GM06990 (cell line): ENCODE results near the gene MON2.

ENCODE experiments used
- DNase-seq: peaks from one replicate; pipeline ENCODE4 v3.0.0-alpha.2; 2011; ENCODE audit not compliant: insufficient read length; ENCODE audit errors: extremely low read depth
- H3K27me3 ChIP-seq: replicated peaks from 2 replicates; pipeline ENCODE4 v1.6.0; 2011; ENCODE audit warnings: low read length; ENCODE audit not compliant: control insufficient read depth, insufficient read depth
- H3K36me3 ChIP-seq: 2 replicates; pipeline ENCODE4 v1.5.1; 2011; ENCODE audit warnings: low read length; ENCODE audit not compliant: control insufficient read depth, insufficient read depth
- H3K4me3 ChIP-seq: replicated peaks from 2 replicates; pipeline ENCODE4 v1.5.1; 2011; ENCODE audit warnings: low read depth, mild to moderate bottlenecking, control low read depth, low read length
- CTCF ChIP-seq: IDR thresholded peaks from 2 replicates; pipeline ENCODE4 v1.5.1; 2011; ENCODE audit warnings: low read length, control low read depth, mild to moderate bottlenecking, inconsistent platforms; ENCODE audit not compliant: insufficient read depth, poor library complexity, severe bottlenecking

Gene MON2

DNA sequence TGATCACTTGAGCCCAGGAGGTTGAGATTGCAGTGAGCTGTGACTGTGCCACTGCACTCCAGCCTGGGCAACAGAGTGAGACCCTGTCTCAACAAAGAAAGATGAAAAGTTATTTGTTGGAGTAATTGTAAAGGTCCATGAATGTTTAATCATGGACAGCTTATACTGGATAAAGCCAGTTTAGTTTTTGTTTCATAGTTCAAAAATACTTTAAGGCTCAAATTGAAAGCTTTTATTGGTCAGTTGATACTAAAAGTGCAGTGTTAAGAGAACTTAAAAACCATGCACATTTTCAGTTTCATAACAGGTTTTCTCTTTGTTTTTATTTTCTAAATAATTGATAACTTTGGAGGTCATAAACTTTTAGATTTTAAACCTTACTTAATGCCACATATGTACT is 108.4 kb downstream of the MON2 start:
- Histone ChIP-seq H3K4me3 (no peak overlapping the region), H3K27me3 (no peaks in the 10 kb centered on the region), H3K36me3 (no peaks in the 10 kb centered on the region; the same call in 1 of the 2 replicates)
- no peak for TF ChIP-seq CTCF
- DNase-seq: no peak

- no peak for TF ChIP-seq CTCF
- no peak overlapping the region for H3K4me3 ChIP-seq
- H3K36me3 ChIP-seq: no peaks in the 10 kb centered on the region; the same call in 1 of the 2 replicates
- no peak for DNase-seq
- no peaks in the 10 kb centered on the region for H3K27me3 ChIP-seq
Measured at GRCh38 chr12:62576503-62576902, 109.9 kb downstream of the MON2 start.

GRCh38 chr12:62578726-62579125 is 112.1 kb downstream of the MON2 start:
- Histone ChIP-seq H3K36me3 (no peaks in the 10 kb centered on the region; the same call in 1 of the 2 replicates), H3K27me3 (no peaks in the 10 kb centered on the region), H3K4me3 (no peak overlapping the region)
- TF ChIP-seq CTCF: no peak
- DNase-seq: no peak

DNA sequence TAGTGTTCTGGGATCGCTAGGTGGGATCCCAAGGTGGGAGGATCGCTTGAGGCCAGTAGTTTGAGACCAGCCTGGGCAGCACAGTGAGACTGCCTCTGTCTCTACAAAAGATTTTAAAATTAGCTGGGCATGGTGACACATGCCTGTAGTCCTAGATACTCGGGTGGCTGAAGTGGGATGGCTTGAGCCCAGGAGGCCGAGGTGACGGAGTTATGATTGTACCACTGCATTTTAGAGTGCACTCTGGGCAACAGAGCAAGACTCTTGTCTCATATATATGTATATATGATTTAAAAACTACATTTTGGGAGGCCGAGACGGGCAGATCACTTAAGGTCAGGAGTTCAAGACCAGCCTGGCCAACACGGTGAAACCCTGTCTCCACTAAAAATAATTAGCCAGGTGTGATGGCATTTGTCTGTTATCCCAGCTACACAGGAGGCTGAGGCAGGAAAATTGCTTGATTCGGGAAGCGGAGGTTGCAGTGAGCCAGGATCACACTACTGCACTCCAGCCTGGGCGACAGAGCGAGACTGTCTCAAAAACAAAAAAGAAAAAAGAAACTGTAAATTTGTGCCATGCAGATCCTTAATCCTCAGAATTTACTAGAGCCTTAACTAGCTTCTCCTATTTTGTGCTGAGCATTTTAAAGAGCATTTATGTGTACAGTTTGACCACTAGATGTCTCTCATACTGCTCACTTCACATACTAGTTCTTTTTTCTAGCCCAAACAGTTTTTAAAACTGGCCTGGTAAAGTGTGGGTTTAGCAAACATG is 114.8 kb downstream of the MON2 start:
- Histone ChIP-seq H3K4me3 (no peak overlapping the region), H3K27me3 (no peaks in the 10 kb centered on the region), H3K36me3 (no peaks in the 10 kb centered on the region; the same call in 1 of the 2 replicates)
- peak; percentile 63 for TF ChIP-seq CTCF
- DNase-seq: peak; percentile 26

DNA sequence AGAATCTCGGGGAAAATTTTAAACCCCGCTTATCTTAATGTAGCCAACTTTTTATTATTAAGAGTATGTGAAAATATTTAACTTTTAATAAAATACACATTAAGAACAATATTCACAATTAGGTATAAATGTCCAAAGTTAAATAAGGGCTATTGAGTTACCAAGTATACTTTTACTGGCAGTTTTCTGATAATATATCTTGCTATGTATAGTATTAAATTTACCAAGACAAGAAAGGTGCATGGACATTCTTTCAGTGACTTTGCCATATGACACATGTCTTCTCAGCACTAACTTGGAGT is 115.4 kb downstream of the MON2 start:
- Histone ChIP-seq H3K4me3 (no peak overlapping the region), H3K36me3 (no peaks in the 10 kb centered on the region; the same call in 1 of the 2 replicates), H3K27me3 (no peaks in the 10 kb centered on the region)
- TF ChIP-seq CTCF: no peak
- no peak for DNase-seq
